ENCODE data around the gene NDUFAB1.

NDUFAB1 gene

GRCh38 chr16:23532448-23532847 lies 63.7 kb downstream of the NDUFAB1 start:
- H2AFZ ChIP-seq (ENCODE audit: low read length, unreplicated experiment) = no peak overlapping the region
- H3K27me3 ChIP-seq (ENCODE audit: insufficient read depth, low read length) = no peaks in the 10 kb centered on the region
- no peak overlapping the region for H3K4me3 ChIP-seq (ENCODE audit: low read depth, low read length)
- peaks cover 7% of the 10 kb centered on the region for H3K4me1 ChIP-seq (ENCODE audit: control insufficient read depth, insufficient read depth, low read length, unreplicated experiment)
- H3K79me2 ChIP-seq (ENCODE audit: control insufficient read depth, insufficient read depth, low read length, unreplicated experiment) = no peaks in the 10 kb centered on the region
- no peak overlapping the region for H3K27ac ChIP-seq (ENCODE audit: low read depth, low read length)
- H3K36me3 ChIP-seq (ENCODE audit: insufficient read depth, low read length) = peaks cover 5% of the 10 kb centered on the region; the same call in 1 of the 2 replicates

Data from ACC112 (cell line).